Esophagus squamous epithelium (tissue), 4 donors: ENCODE measurements around the gene C8G.

Experiments
- CTCF ChIP-seq, 6 experiments: fragments of 450-650 bp in 4 of 6; fragments of 200-600 bp in 2 of 6; sonication (generic) in 2 of 6; IDR thresholded peaks; one replicate each; pipeline ENCODE4 v1.5.1; 2016 to 2019; ENCODE audit warnings: antibody characterized with exemption in 6 of 6, mild to moderate bottlenecking in 4 of 6, moderate library complexity in 4 of 6
- POLR2A ChIP-seq, 4 donors: fragments of 450-650 bp; IDR thresholded peaks; one replicate each; pipeline ENCODE4 v1.6.1; 2017; ENCODE audit warnings: antibody characterized with exemption in 4 of 4, mild to moderate bottlenecking in 4 of 4, moderate library complexity in 3 of 4

- TF ChIP-seq CTCF (IDR thresholded peaks at IDR 0.05): no peak
- TF ChIP-seq POLR2A (IDR thresholded peaks at IDR 0.05): no peak
Measured at GRCh38 chr9:136995362-136995761, 50.3 kb downstream of the C8G start.
